ENCODE measurements around the gene ASPSCR1.

Gene ASPSCR1

GRCh38 chr17:81999976-82000802, 22.8 kb downstream of the ASPSCR1 start:
- peak; percentile 2 for DNase-seq

- DNase-seq: peak; percentile 53
Observed at GRCh38 chr17:82000803-82001570, 23.6 kb downstream of the ASPSCR1 start.

- DNase-seq: no peak
Observed at GRCh38 chr17:82001571-82002056, 24.2 kb downstream of the ASPSCR1 start.

- DNase-seq: peak; percentile 35
Observed at GRCh38 chr17:82003411-82004381, 26.3 kb downstream of the ASPSCR1 start.

GRCh38 chr17:82004517-82005455, 27.4 kb downstream of the ASPSCR1 start:
- peak; percentile 33 for DNase-seq

- no peak for DNase-seq
Observed at GRCh38 chr17:82005701-82006348, 28.4 kb downstream of the ASPSCR1 start.

- no peak for DNase-seq
Observed at GRCh38 chr17:82006468-82007227, 29.2 kb downstream of the ASPSCR1 start.

GRCh38 chr17:82007228-82007494, 29.7 kb downstream of the ASPSCR1 start:
- no peak for DNase-seq

GRCh38 chr17:82007495-82008257, 30.2 kb downstream of the ASPSCR1 start:
- DNase-seq: peak; percentile 68

GRCh38 chr17:82008258-82008940, 31.0 kb downstream of the ASPSCR1 start:
- peak; percentile 64 for DNase-seq

- no peak for DNase-seq
Observed at GRCh38 chr17:82008941-82009405, 31.5 kb downstream of the ASPSCR1 start.

- DNase-seq: no peak
Observed at GRCh38 chr17:82009413-82009812, 32.0 kb downstream of the ASPSCR1 start.

GRCh38 chr17:82010575-82011525, 33.4 kb downstream of the ASPSCR1 start:
- no peak for DNase-seq

GRCh38 chr17:82011617-82012187, 34.3 kb downstream of the ASPSCR1 start:
- DNase-seq: no peak

- DNase-seq: no peak
Observed at GRCh38 chr17:82012261-82012639, 34.8 kb downstream of the ASPSCR1 start.

- peak; percentile 63 for DNase-seq
Observed at GRCh38 chr17:82012640-82013295, 35.3 kb downstream of the ASPSCR1 start.

GRCh38 chr17:82013341-82013740, 35.9 kb downstream of the ASPSCR1 start:
- no peak for DNase-seq

Data from retina (tissue), 1 donor.